ENCODE measurements around the gene EEF1AKMT2. TPM values are rescaled to one million over a fixed set of nuclear protein-coding genes. Genes with fewer than 3 reads are reported as not detected.

The EEF1AKMT2 gene
- total and polyA plus RNA-seq, 9 of the 15 experiments (the other 6 are each of a cell fraction or from before 2014, with no cell fraction given), result 9.3 to 34.3 (median 23.7) TPM

- TF ChIP-seq PBX2 (CRISPR knock-in tag; IDR thresholded peaks at IDR 0.05; ENCODE audit: low read depth) (no peak), PBX2 (tag; conservative IDR thresholded peaks at IDR 0.05; ENCODE audit: low read depth) (0 out of 2 replicates have a peak, but pooled peaks have one; percentile 67), PHF21A (IDR thresholded peaks at IDR 0.05; ENCODE audit: borderline replicate concordance, low read depth) (no peak), KDM1A (IDR thresholded peaks at IDR 0.05) (no peak), ZNF316 (IDR thresholded peaks at IDR 0.05) (peak; percentile 71), TAL1 (IDR thresholded peaks at IDR 0.05) (no peak), CTCF (IDR thresholded peaks at IDR 0.05 in 2 of 3, conservative IDR thresholded peaks at IDR 0.05 in 1 of 3; ENCODE audit: insufficient read depth in 2 of 3, low read depth in 1 of 3, low read length in 3 of 3) (no peak), MAFK (IDR thresholded peaks at IDR 0.05; ENCODE audit: low read length) (no peak), TAF15 (IDR thresholded peaks at IDR 0.05; ENCODE audit: low read depth, low read length) (no peak), TEAD1 (CRISPR knock-in tag; IDR thresholded peaks at IDR 0.05) (no peak), C11orf30 (IDR thresholded peaks at IDR 0.05; ENCODE audit: low read depth) (peak; percentile 44; the same call in 1 of the 2 replicates), E2F6 (IDR thresholded peaks at IDR 0.05; ENCODE audit: borderline replicate concordance in 1 of 2, extremely low read depth in 1 of 2, insufficient read depth in 1 of 2, insufficient read length in 1 of 2, low read depth in 1 of 2, low read length in 1 of 2, poor library complexity in 1 of 2, severe bottlenecking in 1 of 2) (peak in 1 of 2 experiments; percentile 46), HDAC8 (tag; IDR thresholded peaks at IDR 0.05) (no peak), PKNOX1 (IDR thresholded peaks at IDR 0.05) (peak; percentile 34; the same call in 1 of the 2 replicates), SPI1 (IDR thresholded peaks at IDR 0.05; ENCODE audit: borderline replicate concordance, low read depth, low read length) (peak; percentile 58; the same call in 1 of the 2 replicates), L3MBTL2 (IDR thresholded peaks at IDR 0.05) (0 out of 2 replicates have a peak, but pooled peaks have one; percentile 23), GABPA (tag; conservative IDR thresholded peaks at IDR 0.05; ENCODE audit: low read depth) (no peak), GATAD2B (IDR thresholded peaks at IDR 0.05; ENCODE audit: borderline replicate concordance) (no peak), ZBTB17 (CRISPR knock-in tag; IDR thresholded peaks at IDR 0.05) (no peak), POLR2G (IDR thresholded peaks at IDR 0.05; ENCODE audit: low read depth, low read length) (no peak)
Observed at GRCh38 chr10:124740369-124741280, 51.1 kb downstream of the EEF1AKMT2 start (continued).
